WTC11 (cell line): ENCODE data around the gene CABCOCO1.

Experiments used
- ATF3 ChIP-seq: sonication (generic); formaldehyde crosslinking; conservative IDR thresholded peaks from 2 replicates; pipeline ENCODE4 v1.8.1; 2022; ENCODE audit warnings: mild to moderate bottlenecking, missing genetic modification reagents
- ATF6 ChIP-seq: sonication (generic); formaldehyde crosslinking; IDR thresholded peaks from 2 replicates; pipeline ENCODE4 v1.8.1; 2023; ENCODE audit warnings: mild to moderate bottlenecking, missing genetic modification reagents
- CBFB ChIP-seq: sonication (generic); formaldehyde crosslinking; IDR thresholded peaks from 2 replicates; pipeline ENCODE4 v1.8.1; 2022; ENCODE audit warnings: mild to moderate bottlenecking, low read depth, missing genetic modification reagents
- CREB1 ChIP-seq: sonication (generic); formaldehyde crosslinking; IDR thresholded peaks from 2 replicates; pipeline ENCODE4 v1.8.0; 2023; ENCODE audit warnings: mild to moderate bottlenecking, missing genetic modification reagents
- FOXJ3 ChIP-seq: sonication (generic); formaldehyde crosslinking; IDR thresholded peaks from 2 replicates; pipeline ENCODE4 v1.9.0; 2021; ENCODE audit warnings: missing genetic modification reagents, mild to moderate bottlenecking, borderline replicate concordance
- IRF2 ChIP-seq: sonication (generic); formaldehyde crosslinking; IDR thresholded peaks from 2 replicates; pipeline ENCODE4 v1.8.0; 2022; ENCODE audit warnings: low read depth, missing genetic modification reagents, borderline replicate concordance
- NFYB ChIP-seq: sonication (generic); formaldehyde crosslinking; conservative IDR thresholded peaks from 2 replicates; pipeline ENCODE4 v1.8.0; 2022; ENCODE audit warnings: low read depth, missing genetic modification reagents
- TF ChIP-seq, protein P1 (sequence below): fragments of 200-600 bp; IDR thresholded peaks from 2 replicates; pipeline ENCODE4 v1.8.0; 2022; ENCODE audit warnings: antibody characterized with exemption
- TF ChIP-seq, protein P2 (sequence below): sonication (generic); formaldehyde crosslinking; conservative IDR thresholded peaks from 2 replicates; pipeline ENCODE4 v1.8.1; 2023; ENCODE audit warnings: mild to moderate bottlenecking, low read depth, missing genetic modification reagents, moderate library complexity
- TF ChIP-seq, protein P3 (sequence below): sonication (generic); formaldehyde crosslinking; IDR thresholded peaks from 2 replicates; pipeline ENCODE4 v1.8.0; 2022; ENCODE audit warnings: mild to moderate bottlenecking, missing genetic modification reagents

DNA sequence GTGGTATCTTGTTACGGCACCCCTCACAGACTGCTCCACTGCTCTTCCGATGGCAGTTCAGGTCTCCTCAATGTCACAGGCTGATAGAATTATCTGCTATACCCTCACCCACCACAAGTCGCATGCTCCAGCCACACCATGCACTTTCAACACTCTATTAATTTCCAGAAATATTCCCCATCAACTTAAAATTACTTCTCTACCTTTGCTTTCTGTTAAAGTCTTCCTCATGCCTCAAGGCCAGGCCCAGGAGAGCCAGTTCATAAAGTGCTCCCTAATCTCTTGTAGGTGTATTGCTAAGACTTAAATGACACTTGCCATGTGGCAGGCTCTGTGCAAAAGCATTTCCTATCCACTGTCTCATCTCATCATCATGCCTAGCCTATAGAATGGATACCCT is 132.8 kb downstream of the CABCOCO1 start:
- TF ChIP-seq, protein P1, sequence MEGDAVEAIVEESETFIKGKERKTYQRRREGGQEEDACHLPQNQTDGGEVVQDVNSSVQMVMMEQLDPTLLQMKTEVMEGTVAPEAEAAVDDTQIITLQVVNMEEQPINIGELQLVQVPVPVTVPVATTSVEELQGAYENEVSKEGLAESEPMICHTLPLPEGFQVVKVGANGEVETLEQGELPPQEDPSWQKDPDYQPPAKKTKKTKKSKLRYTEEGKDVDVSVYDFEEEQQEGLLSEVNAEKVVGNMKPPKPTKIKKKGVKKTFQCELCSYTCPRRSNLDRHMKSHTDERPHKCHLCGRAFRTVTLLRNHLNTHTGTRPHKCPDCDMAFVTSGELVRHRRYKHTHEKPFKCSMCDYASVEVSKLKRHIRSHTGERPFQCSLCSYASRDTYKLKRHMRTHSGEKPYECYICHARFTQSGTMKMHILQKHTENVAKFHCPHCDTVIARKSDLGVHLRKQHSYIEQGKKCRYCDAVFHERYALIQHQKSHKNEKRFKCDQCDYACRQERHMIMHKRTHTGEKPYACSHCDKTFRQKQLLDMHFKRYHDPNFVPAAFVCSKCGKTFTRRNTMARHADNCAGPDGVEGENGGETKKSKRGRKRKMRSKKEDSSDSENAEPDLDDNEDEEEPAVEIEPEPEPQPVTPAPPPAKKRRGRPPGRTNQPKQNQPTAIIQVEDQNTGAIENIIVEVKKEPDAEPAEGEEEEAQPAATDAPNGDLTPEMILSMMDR, result no peak; the same call in 1 of the 2 replicates
- TF ChIP-seq, protein P2, sequence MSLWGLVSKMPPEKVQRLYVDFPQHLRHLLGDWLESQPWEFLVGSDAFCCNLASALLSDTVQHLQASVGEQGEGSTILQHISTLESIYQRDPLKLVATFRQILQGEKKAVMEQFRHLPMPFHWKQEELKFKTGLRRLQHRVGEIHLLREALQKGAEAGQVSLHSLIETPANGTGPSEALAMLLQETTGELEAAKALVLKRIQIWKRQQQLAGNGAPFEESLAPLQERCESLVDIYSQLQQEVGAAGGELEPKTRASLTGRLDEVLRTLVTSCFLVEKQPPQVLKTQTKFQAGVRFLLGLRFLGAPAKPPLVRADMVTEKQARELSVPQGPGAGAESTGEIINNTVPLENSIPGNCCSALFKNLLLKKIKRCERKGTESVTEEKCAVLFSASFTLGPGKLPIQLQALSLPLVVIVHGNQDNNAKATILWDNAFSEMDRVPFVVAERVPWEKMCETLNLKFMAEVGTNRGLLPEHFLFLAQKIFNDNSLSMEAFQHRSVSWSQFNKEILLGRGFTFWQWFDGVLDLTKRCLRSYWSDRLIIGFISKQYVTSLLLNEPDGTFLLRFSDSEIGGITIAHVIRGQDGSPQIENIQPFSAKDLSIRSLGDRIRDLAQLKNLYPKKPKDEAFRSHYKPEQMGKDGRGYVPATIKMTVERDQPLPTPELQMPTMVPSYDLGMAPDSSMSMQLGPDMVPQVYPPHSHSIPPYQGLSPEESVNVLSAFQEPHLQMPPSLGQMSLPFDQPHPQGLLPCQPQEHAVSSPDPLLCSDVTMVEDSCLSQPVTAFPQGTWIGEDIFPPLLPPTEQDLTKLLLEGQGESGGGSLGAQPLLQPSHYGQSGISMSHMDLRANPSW, result no peak
- TF ChIP-seq CREB1 (CRISPR knock-in tag) (no peak), CBFB (no peak), NFYB (CRISPR knock-in tag) (no peak), IRF2 (CRISPR knock-in tag) (no peak), ATF3 (CRISPR knock-in tag) (no peak), FOXJ3 (no peak), ATF6 (CRISPR knock-in tag) (no peak)
- TF ChIP-seq, protein P3, sequence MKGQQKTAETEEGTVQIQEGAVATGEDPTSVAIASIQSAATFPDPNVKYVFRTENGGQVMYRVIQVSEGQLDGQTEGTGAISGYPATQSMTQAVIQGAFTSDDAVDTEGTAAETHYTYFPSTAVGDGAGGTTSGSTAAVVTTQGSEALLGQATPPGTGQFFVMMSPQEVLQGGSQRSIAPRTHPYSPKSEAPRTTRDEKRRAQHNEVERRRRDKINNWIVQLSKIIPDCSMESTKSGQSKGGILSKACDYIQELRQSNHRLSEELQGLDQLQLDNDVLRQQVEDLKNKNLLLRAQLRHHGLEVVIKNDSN (CRISPR knock-in tag), result no peak
